PC-3 (cell line): ENCODE measurements around the gene CAPN8. TPM values are rescaled to one million over a fixed set of nuclear protein-coding genes. Genes with fewer than 3 reads are reported as not detected.
A peak's percentile ranks its signal among the peaks of the same experiment; 100 is the strongest.

ENCODE experiments used
- ATAC-seq: fragments of 200-7000 bp; cut with Tn5 transposase; 2 replicates; pipeline ENCODE4 v1.9.1; 2020; ENCODE audit warnings: mild to moderate bottlenecking, moderate library complexity
- BruUV-seq: library from RNA; stranded (reverse); fragments of 400-500 nt; replicated peaks from 2 replicates; lab custom pipeline; 2021; lab: Mats Ljungman, UMichigan
- CTCF ChIA-PET: fragments of 300-600 bp; sonication (Branson Sonifier 250); formaldehyde crosslinking; loops from one replicate; lab custom pipeline; 2022; ENCODE audit warnings: antibody characterized with exemption; lab: Charles Lee
- POLR2A ChIA-PET: fragments of 300-600 bp; sonication (Branson Sonifier 250); formaldehyde crosslinking; loops from one replicate; lab custom pipeline; 2022; ENCODE audit warnings: antibody characterized with exemption; ENCODE audit not compliant: unreplicated experiment; lab: Charles Lee
- DNase-seq: peaks from one replicate; pipeline ENCODE4 v3.0.0-alpha.2; 2015
- H2AFZ ChIP-seq: fragments of 300-600 bp; sonication (generic); 2 replicates; pipeline ENCODE4 v1.6.0; 2016; ENCODE audit warnings: antibody characterized with exemption, low read length
- H3F3A ChIP-seq: fragments of 300-600 bp; sonication (generic); one replicate; pipeline ENCODE4 v1.6.0; 2017; ENCODE audit warnings: antibody characterized with exemption, low read length, control low read depth, mild to moderate bottlenecking; ENCODE audit not compliant: unreplicated experiment
- H3K27ac ChIP-seq: fragments of 300-600 bp; sonication (generic); 2 replicates; pipeline ENCODE4 v1.5.1; 2016; ENCODE audit warnings: mild to moderate bottlenecking, low read length
- H3K27me3 ChIP-seq: fragments of 300-600 bp; sonication (generic); 2 replicates; pipeline ENCODE4 v1.6.1; 2016; ENCODE audit warnings: low read length, mixed read lengths
- H3K36me3 ChIP-seq: fragments of 300-600 bp; sonication (generic); 2 replicates; pipeline ENCODE4 v1.6.1; 2016; ENCODE audit warnings: low read depth, mixed run types, low read length, mixed read lengths
- H3K4me1 ChIP-seq: fragments of 300-600 bp; sonication (generic); 2 replicates; pipeline ENCODE4 v1.5.1; 2016; ENCODE audit warnings: low read length; ENCODE audit not compliant: insufficient read depth
- H3K4me2 ChIP-seq: fragments of 300-600 bp; sonication (generic); 2 replicates; pipeline ENCODE4 v1.6.0; 2016; ENCODE audit warnings: low read length
- H3K4me3 ChIP-seq: fragments of 300-600 bp; sonication (generic); 2 replicates; pipeline ENCODE4 v1.5.1; 2016; ENCODE audit warnings: mild to moderate bottlenecking, low read length, mixed read lengths
- H3K79me2 ChIP-seq: fragments of 300-600 bp; sonication (generic); 2 replicates; pipeline ENCODE4 v1.6.1; 2017; ENCODE audit warnings: low read length, mixed read lengths
- H3K9ac ChIP-seq: fragments of 300-600 bp; sonication (generic); 2 replicates; pipeline ENCODE4 v1.6.0; 2016; ENCODE audit warnings: mild to moderate bottlenecking, low read length
- H3K9me2 ChIP-seq: fragments of 300-600 bp; sonication (generic); replicated peaks from 2 replicates; pipeline ENCODE4 v1.6.1; 2016; ENCODE audit warnings: mixed run types, low read length, mixed read lengths
- H3K9me3 ChIP-seq: fragments of 300-600 bp; sonication (generic); 2 replicates; pipeline ENCODE4 v1.6.1; 2016; ENCODE audit warnings: low read length, mixed read lengths
- H4K20me1 ChIP-seq: fragments of 300-600 bp; sonication (generic); 2 replicates; pipeline ENCODE4 v1.6.1; 2016; ENCODE audit warnings: low read length, mixed read lengths
- EZH2 ChIP-seq: fragments of 300-600 bp; sonication (generic); IDR thresholded peaks from one replicate; pipeline ENCODE4 v1.6.1; 2017; ENCODE audit warnings: antibody characterized with exemption, mild to moderate bottlenecking, low read length; ENCODE audit not compliant: unreplicated experiment
- EZH2phosphoT487 ChIP-seq: fragments of 300-600 bp; sonication (generic); IDR thresholded peaks from 2 replicates; pipeline ENCODE4 v1.6.1; 2018; ENCODE audit warnings: mild to moderate bottlenecking, antibody characterized with exemption, low read length, borderline replicate concordance
- intact Hi-C: fragments of 100-400 bp; cut with micrococcal nuclease; formaldehyde crosslinking; loops from 2 replicates; pipeline ENCODE4 v1.9.0; 2023
- total RNA-seq: library from RNA; depleted of rRNA; stranded (reverse); fragments of >200 nt; gene quantifications from 2 replicates; pipeline ENCODE4 v1.2.3, GENCODE V29; 2014
- TF ChIP-seq, protein P1 (sequence below): fragments of 300-600 bp; sonication (generic); conservative IDR thresholded peaks from 2 replicates; pipeline ENCODE4 v1.5.1; 2017; ENCODE audit warnings: antibody characterized with exemption, low read depth, mild to moderate bottlenecking, low read length

CAPN8 gene
- total RNA-seq, 1 experiment from 2014 or later, result 5.9 TPM

DNA sequence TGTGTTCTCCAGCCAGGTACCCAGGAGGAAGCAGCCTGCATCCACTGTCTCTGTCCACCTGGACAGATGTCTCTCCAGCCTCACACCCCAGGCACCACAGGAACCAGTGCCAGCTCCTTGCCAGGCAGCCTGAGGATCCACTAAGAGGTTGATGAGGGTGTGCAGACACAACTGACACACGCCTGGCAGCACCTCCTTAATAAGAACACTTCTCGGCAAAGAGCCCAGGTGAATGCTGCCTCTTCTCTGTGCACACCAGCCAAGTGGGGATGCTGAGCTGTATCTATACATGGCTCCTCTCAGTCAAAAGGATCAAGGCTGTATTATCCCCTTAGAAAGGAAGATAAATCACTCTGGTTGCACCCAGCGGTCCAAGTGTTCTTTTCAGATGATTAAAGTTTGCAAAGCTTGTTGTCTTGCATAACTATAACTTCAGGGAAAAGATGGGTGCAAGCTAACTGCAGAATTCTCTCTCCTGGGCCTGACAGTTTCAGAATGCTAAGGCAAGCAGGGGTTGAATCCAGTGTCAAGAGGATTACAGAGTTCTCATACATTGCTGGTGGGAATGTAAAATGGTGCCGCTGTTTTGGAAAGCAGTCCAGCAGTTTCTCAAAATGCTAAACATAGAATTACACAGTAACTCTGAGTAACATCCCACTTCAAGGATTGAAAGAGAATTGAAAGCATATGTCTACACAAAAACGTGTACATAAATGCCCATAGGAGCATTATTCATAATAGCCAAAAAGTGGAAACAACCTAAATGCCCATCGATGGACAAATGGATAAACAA lies 3.7 kb upstream of the CAPN8 start:
- peaks cover 49% of the 10 kb centered on the region for H3K4me1 ChIP-seq
- H2AFZ ChIP-seq, result no peak overlapping the region
- DNase-seq (no peak), ATAC-seq (no peak)
- H3K9me3 ChIP-seq, result no peaks in the 10 kb centered on the region
- H3F3A ChIP-seq, result peaks cover 10% of the 10 kb centered on the region
- POLR2A ChIA-PET, result no interaction called here
- no peak overlapping the region for H3K9ac ChIP-seq
- no peaks in the 10 kb centered on the region for H3K9me2 ChIP-seq
- no peak for TF ChIP-seq EZH2
- TF ChIP-seq, protein P1, sequence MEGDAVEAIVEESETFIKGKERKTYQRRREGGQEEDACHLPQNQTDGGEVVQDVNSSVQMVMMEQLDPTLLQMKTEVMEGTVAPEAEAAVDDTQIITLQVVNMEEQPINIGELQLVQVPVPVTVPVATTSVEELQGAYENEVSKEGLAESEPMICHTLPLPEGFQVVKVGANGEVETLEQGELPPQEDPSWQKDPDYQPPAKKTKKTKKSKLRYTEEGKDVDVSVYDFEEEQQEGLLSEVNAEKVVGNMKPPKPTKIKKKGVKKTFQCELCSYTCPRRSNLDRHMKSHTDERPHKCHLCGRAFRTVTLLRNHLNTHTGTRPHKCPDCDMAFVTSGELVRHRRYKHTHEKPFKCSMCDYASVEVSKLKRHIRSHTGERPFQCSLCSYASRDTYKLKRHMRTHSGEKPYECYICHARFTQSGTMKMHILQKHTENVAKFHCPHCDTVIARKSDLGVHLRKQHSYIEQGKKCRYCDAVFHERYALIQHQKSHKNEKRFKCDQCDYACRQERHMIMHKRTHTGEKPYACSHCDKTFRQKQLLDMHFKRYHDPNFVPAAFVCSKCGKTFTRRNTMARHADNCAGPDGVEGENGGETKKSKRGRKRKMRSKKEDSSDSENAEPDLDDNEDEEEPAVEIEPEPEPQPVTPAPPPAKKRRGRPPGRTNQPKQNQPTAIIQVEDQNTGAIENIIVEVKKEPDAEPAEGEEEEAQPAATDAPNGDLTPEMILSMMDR, result no peak
- TF ChIP-seq EZH2phosphoT487, result no peak
- no peak overlapping the region for H3K4me2 ChIP-seq
- H4K20me1 ChIP-seq, result no peaks in the 10 kb centered on the region
- H3K27me3 ChIP-seq, result no peaks in the 10 kb centered on the region
- H3K4me3 ChIP-seq, result no peak overlapping the region
- intact Hi-C loops, result no loop called here
- CTCF ChIA-PET, result no interaction called here
- H3K79me2 ChIP-seq, result peaks cover 6% of the 10 kb centered on the region; the same call in 1 of the 2 replicates
- no peaks in the 10 kb centered on the region for H3K36me3 ChIP-seq
- H3K27ac ChIP-seq, result no peak overlapping the region
- BruUV-seq, result no TSS peak

DNA sequence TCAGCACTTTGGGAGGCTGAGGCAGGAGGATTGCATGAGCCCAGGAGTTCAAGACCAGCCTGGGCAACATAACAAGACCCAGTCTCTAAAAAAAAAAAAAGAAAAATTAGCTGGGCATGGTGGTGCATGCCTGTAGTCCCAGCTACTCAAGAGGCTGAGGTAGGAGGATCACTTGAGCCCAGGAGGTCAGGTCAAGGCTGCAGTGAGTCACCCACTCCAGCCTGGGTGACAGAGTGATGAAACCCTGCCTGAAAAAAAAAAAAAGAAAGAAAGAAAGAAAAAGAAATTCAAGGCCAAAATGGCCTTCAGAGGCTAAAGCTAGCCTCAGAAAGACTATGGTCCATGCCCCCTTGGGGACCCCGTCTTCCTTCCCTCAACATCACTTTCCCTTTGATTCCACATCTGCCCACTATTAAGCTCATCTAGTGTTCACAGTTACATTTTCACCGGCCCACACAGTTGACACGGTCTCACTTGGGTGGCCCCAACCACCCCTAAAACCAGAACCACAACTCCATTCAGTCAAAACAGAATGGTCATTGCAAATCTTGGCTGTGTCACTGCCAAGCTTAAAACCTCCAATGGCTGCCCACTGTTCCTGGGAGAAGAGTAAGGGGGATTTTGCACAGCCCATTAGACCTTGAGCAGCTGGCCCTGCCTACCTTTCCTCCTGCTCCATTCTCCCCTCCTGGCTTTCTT lies 2.1 kb upstream of the CAPN8 start:
- H3K4me1 ChIP-seq, result peaks cover 64% of the 10 kb centered on the region
- intact Hi-C loops, result no loop called here
- H3K9me2 ChIP-seq, result no peaks in the 10 kb centered on the region
- H2AFZ ChIP-seq, result no peak overlapping the region
- TF ChIP-seq EZH2 (no peak), EZH2phosphoT487 (no peak)
- TF ChIP-seq, protein P1, result no peak
- peaks cover 8% of the 10 kb centered on the region; the same call in 1 of the 2 replicates for H3K79me2 ChIP-seq
- ATAC-seq (no peak), DNase-seq (peak; percentile 41)
- no peak overlapping the region for H3K27ac ChIP-seq
- H3F3A ChIP-seq, result peaks cover 10% of the 10 kb centered on the region
- no peaks in the 10 kb centered on the region for H4K20me1 ChIP-seq
- no peaks in the 10 kb centered on the region for H3K27me3 ChIP-seq
- no peak overlapping the region for H3K4me3 ChIP-seq
- H3K9me3 ChIP-seq, result no peaks in the 10 kb centered on the region
- H3K9ac ChIP-seq, result no peak overlapping the region
- BruUV-seq, result no TSS peak
- ChIA-PET POLR2A (no interaction called here), CTCF (interaction anchor here (0.6 kb wide), 2 partner anchors 56 to 111 kb away, joined by 3 to 4 read pairs; no protein-coding TSS in a partner anchor)
- no peak overlapping the region for H3K4me2 ChIP-seq
- H3K36me3 ChIP-seq, result no peaks in the 10 kb centered on the region
